Caco-2 (cell line): ENCODE measurements around the gene TEKT3. TPM values are rescaled to one million over a fixed set of nuclear protein-coding genes. Genes with fewer than 3 reads are reported as not detected.

ENCODE experiments used
- BruUV-seq: library from RNA; stranded (reverse); fragments of 400-500 nt; replicated peaks from 2 replicates; lab custom pipeline; 2021; lab: Mats Ljungman, UMichigan
- CTCF ChIA-PET: fragments of 300-600 bp; sonication (Branson Sonifier 250); formaldehyde crosslinking; loops from one replicate; lab custom pipeline; 2022; ENCODE audit warnings: antibody characterized with exemption; lab: Charles Lee
- POLR2A ChIA-PET: fragments of 300-600 bp; sonication (Branson Sonifier 250); formaldehyde crosslinking; loops from one replicate; lab custom pipeline; 2022; ENCODE audit warnings: antibody characterized with exemption; lab: Charles Lee
- DNase-seq, 2 experiments: peaks; one replicate each; pipeline versions ENCODE4 v3.0.0 to v3.0.0-alpha.2; 2020 to 2022
- H3K27me3 ChIP-seq: replicated peaks from 2 replicates; pipeline ENCODE4 v1.6.0; 2011; ENCODE audit warnings: low read length; ENCODE audit not compliant: control insufficient read depth, insufficient read depth
- H3K36me3 ChIP-seq: 2 replicates; pipeline ENCODE4 v1.5.1; 2011; ENCODE audit warnings: low read length; ENCODE audit not compliant: control insufficient read depth, insufficient read depth
- H3K4me1 ChIP-seq: fragments of 250-450 bp; sonication (Bioruptor Pico); 2 replicates; pipeline ENCODE4 v1.5.1; 2020; ENCODE audit warnings: mild to moderate bottlenecking
- H3K4me3 ChIP-seq: 2 replicates; pipeline ENCODE4 v1.5.1; 2011; ENCODE audit warnings: low read depth, mild to moderate bottlenecking, control low read depth, low read length
- H3K9me3 ChIP-seq: fragments of 250-450 bp; sonication (Bioruptor Pico); 2 replicates; pipeline ENCODE4 v1.5.1; 2020; ENCODE audit warnings: mild to moderate bottlenecking, moderate library complexity
- H3K27ac Mint-ChIP-seq: one replicate; pipeline ENCODE4 v1.8.0; 2022; ENCODE audit warnings: mixed read lengths; ENCODE audit not compliant: unreplicated experiment
- H3K27me3 Mint-ChIP-seq: one replicate; pipeline ENCODE4 v1.8.0; 2022; ENCODE audit warnings: mixed read lengths; ENCODE audit not compliant: insufficient read depth, unreplicated experiment
- H3K36me3 Mint-ChIP-seq: one replicate; pipeline ENCODE4 v1.8.0; 2022; ENCODE audit warnings: mild to moderate bottlenecking, mixed read lengths; ENCODE audit not compliant: insufficient read depth, unreplicated experiment
- H3K4me1 Mint-ChIP-seq: one replicate; pipeline ENCODE4 v1.8.0; 2022; ENCODE audit warnings: low read depth, mixed read lengths; ENCODE audit not compliant: unreplicated experiment
- H3K4me3 Mint-ChIP-seq: one replicate; pipeline ENCODE4 v1.8.0; 2022; ENCODE audit warnings: mild to moderate bottlenecking, moderate library complexity, mixed read lengths; ENCODE audit not compliant: unreplicated experiment
- H3K9me3 Mint-ChIP-seq: one replicate; pipeline ENCODE4 v1.8.0; 2022; ENCODE audit warnings: mixed read lengths; ENCODE audit not compliant: unreplicated experiment
- CTCF ChIP-seq, 2 experiments: fragments of 200-600 bp in 1 of 2; IDR thresholded peaks; 1 replicate in 1 of 2; 2 replicates in 1 of 2; pipeline versions ENCODE4 v1.5.1 to v1.8.0; 2011 to 2022; ENCODE audit warnings: antibody characterized with exemption in 1 of 2, control low read depth in 1 of 2, inconsistent platforms in 1 of 2, low read depth in 1 of 2, low read length in 1 of 2, mild to moderate bottlenecking in 1 of 2, moderate library complexity in 1 of 2; ENCODE audit not compliant: insufficient read depth in 1 of 2, severe bottlenecking in 1 of 2, unreplicated experiment in 1 of 2
- intact Hi-C: fragments of 100-400 bp; cut with micrococcal nuclease; formaldehyde crosslinking; loops from one replicate; pipeline ENCODE4 v1.10.0; 2022; ENCODE audit not compliant: unreplicated experiment
- total RNA-seq: library from RNA; stranded (reverse); gene quantifications from 2 replicates; pipeline ENCODE4 v1.2.3, GENCODE V29; 2022

Gene TEKT3
- total RNA-seq, 1 experiment from 2014 or later: 0.43 TPM

- Mint-ChIP-seq H3K4me1 (peaks cover 8% of the 10 kb centered on the region), H3K27me3 (no peaks in the 10 kb centered on the region), H3K9me3 (no peaks in the 10 kb centered on the region), H3K27ac (no peak overlapping the region), H3K36me3 (no peaks in the 10 kb centered on the region), H3K4me3 (no peak overlapping the region)
- H3K4me1 ChIP-seq: no peaks in the 10 kb centered on the region
- no peaks in the 10 kb centered on the region for H3K36me3 ChIP-seq
- TF ChIP-seq CTCF (IDR thresholded peaks at IDR 0.05; ENCODE audit: insufficient read depth in 1 of 2, low read depth in 1 of 2, low read length in 1 of 2, severe bottlenecking in 1 of 2, unreplicated experiment in 1 of 2): no peak
- no TSS peak for BruUV-seq
- no peaks in the 10 kb centered on the region for H3K9me3 ChIP-seq
- intact Hi-C loops: no loop called here
- ChIA-PET POLR2A (no interaction called here), CTCF (no interaction called here)
- no peak for DNase-seq
- no peak overlapping the region for H3K4me3 ChIP-seq
- no peaks in the 10 kb centered on the region for H3K27me3 ChIP-seq
Measured at GRCh38 chr17:15289285-15290183, 51.9 kb downstream of the TEKT3 start.

- ChIA-PET POLR2A (no interaction called here), CTCF (no interaction called here)
- no peaks in the 10 kb centered on the region for H3K9me3 Mint-ChIP-seq
- no TSS peak for BruUV-seq
- no peak for DNase-seq
- H3K27ac Mint-ChIP-seq: no peak overlapping the region
- peaks cover 8% of the 10 kb centered on the region for H3K4me1 Mint-ChIP-seq
- Histone ChIP-seq H3K27me3 (no peaks in the 10 kb centered on the region), H3K36me3 (no peaks in the 10 kb centered on the region), H3K9me3 (no peaks in the 10 kb centered on the region), H3K4me3 (no peak overlapping the region), H3K4me1 (no peaks in the 10 kb centered on the region)
- intact Hi-C loops: no loop called here
- H3K36me3 Mint-ChIP-seq: no peaks in the 10 kb centered on the region
- no peak for TF ChIP-seq CTCF (IDR thresholded peaks at IDR 0.05; ENCODE audit: insufficient read depth in 1 of 2, low read depth in 1 of 2, low read length in 1 of 2, severe bottlenecking in 1 of 2, unreplicated experiment in 1 of 2)
- no peak overlapping the region for H3K4me3 Mint-ChIP-seq
- no peaks in the 10 kb centered on the region for H3K27me3 Mint-ChIP-seq
Measured at GRCh38 chr17:15288859-15289258, 52.5 kb downstream of the TEKT3 start.

- no peaks in the 10 kb centered on the region for H3K4me1 ChIP-seq
- DNase-seq: no peak
- TF ChIP-seq CTCF (IDR thresholded peaks at IDR 0.05; ENCODE audit: insufficient read depth in 1 of 2, low read depth in 1 of 2, low read length in 1 of 2, severe bottlenecking in 1 of 2, unreplicated experiment in 1 of 2): no peak
- H3K9me3 ChIP-seq: no peaks in the 10 kb centered on the region
- Mint-ChIP-seq H3K4me3 (no peak overlapping the region), H3K4me1 (peaks cover 8% of the 10 kb centered on the region), H3K36me3 (no peaks in the 10 kb centered on the region), H3K9me3 (no peaks in the 10 kb centered on the region), H3K27me3 (no peaks in the 10 kb centered on the region), H3K27ac (no peak overlapping the region)
- no TSS peak for BruUV-seq
- intact Hi-C loops: no loop called here
- ChIA-PET POLR2A (no interaction called here), CTCF (no interaction called here)
- no peaks in the 10 kb centered on the region for H3K36me3 ChIP-seq
- H3K4me3 ChIP-seq: no peak overlapping the region
- H3K27me3 ChIP-seq: no peaks in the 10 kb centered on the region
Measured at GRCh38 chr17:15287538-15288267, 53.7 kb downstream of the TEKT3 start.
